ENCODE measurements around the gene EPB41L1.

The EPB41L1 gene

GRCh38 chr20:36240076-36240475, 85.5 kb downstream of the EPB41L1 start:
- H3K4me3 ChIP-seq (ENCODE audit: low read length): no peak overlapping the region
- H3K9ac ChIP-seq (ENCODE audit: low read length): no peak overlapping the region
- 0 out of 2 replicates have a peak, but pooled peaks cover 1% of the 10 kb centered on the region for H4K20me1 ChIP-seq (ENCODE audit: insufficient read depth, low read length)
- H3K4me1 ChIP-seq (ENCODE audit: low read length): peaks cover 10% of the 10 kb centered on the region
- peaks cover 72% of the 10 kb centered on the region for H3K79me2 ChIP-seq (ENCODE audit: low read length)
- no peak overlapping the region for H2AFZ ChIP-seq (ENCODE audit: low read depth, low read length)
- H3K36me3 ChIP-seq (replicated peaks; ENCODE audit: low read depth, low read length): peaks cover 34% of the 10 kb centered on the region
- no peak overlapping the region for H3K4me2 ChIP-seq (ENCODE audit: low read length)
- H3K27ac ChIP-seq (ENCODE audit: low read length): no peak overlapping the region
- no peak for TF ChIP-seq EZH2phosphoT487 (IDR thresholded peaks at IDR 0.05; ENCODE audit: low read depth)
- TF ChIP-seq CTCF (IDR thresholded peaks at IDR 0.05; ENCODE audit: low read depth, low read length): no peak
- no peaks in the 10 kb centered on the region for H3K9me3 ChIP-seq (ENCODE audit: insufficient read depth, low read length)
- H3K27me3 ChIP-seq (ENCODE audit: low read depth, low read length): no peaks in the 10 kb centered on the region

- no peak overlapping the region for H3K9ac ChIP-seq (ENCODE audit: low read length)
- H3K9me3 ChIP-seq (ENCODE audit: insufficient read depth, low read length): no peaks in the 10 kb centered on the region
- H3K27ac ChIP-seq (ENCODE audit: low read length): no peak overlapping the region
- H3K4me3 ChIP-seq (ENCODE audit: low read length): no peak overlapping the region
- peaks cover 49% of the 10 kb centered on the region for H3K36me3 ChIP-seq (replicated peaks; ENCODE audit: low read depth, low read length)
- peaks cover 6% of the 10 kb centered on the region for H3K4me1 ChIP-seq (ENCODE audit: low read length)
- peaks cover 62% of the 10 kb centered on the region for H3K79me2 ChIP-seq (ENCODE audit: low read length)
- no peak overlapping the region for H2AFZ ChIP-seq (ENCODE audit: low read depth, low read length)
- H3K27me3 ChIP-seq (ENCODE audit: low read depth, low read length): no peaks in the 10 kb centered on the region
- TF ChIP-seq EZH2phosphoT487 (IDR thresholded peaks at IDR 0.05; ENCODE audit: low read depth): no peak
- TF ChIP-seq CTCF (IDR thresholded peaks at IDR 0.05; ENCODE audit: low read depth, low read length): no peak
- H4K20me1 ChIP-seq (ENCODE audit: insufficient read depth, low read length): 0 out of 2 replicates have a peak, but pooled peaks cover 3% of the 10 kb centered on the region
- H3K4me2 ChIP-seq (ENCODE audit: low read length): no peak overlapping the region
These were observed 87.1 kb downstream of the EPB41L1 start for GRCh38 chr20:36241678-36242077.

- Histone ChIP-seq H3K4me2 (ENCODE audit: low read length) (no peak overlapping the region), H3K79me2 (ENCODE audit: low read length) (peaks cover 42% of the 10 kb centered on the region), H4K20me1 (ENCODE audit: insufficient read depth, low read length) (0 out of 2 replicates have a peak, but pooled peaks cover 3% of the 10 kb centered on the region), H3K4me3 (ENCODE audit: low read length) (no peak overlapping the region), H3K27me3 (ENCODE audit: low read depth, low read length) (no peaks in the 10 kb centered on the region), H3K4me1 (ENCODE audit: low read length) (no peaks in the 10 kb centered on the region), H3K36me3 (replicated peaks; ENCODE audit: low read depth, low read length) (peaks cover 64% of the 10 kb centered on the region), H3K27ac (ENCODE audit: low read length) (no peak overlapping the region), H2AFZ (ENCODE audit: low read depth, low read length) (no peak overlapping the region), H3K9ac (ENCODE audit: low read length) (no peak overlapping the region), H3K9me3 (ENCODE audit: insufficient read depth, low read length) (no peaks in the 10 kb centered on the region)
- no peak for TF ChIP-seq CTCF (IDR thresholded peaks at IDR 0.05; ENCODE audit: low read depth, low read length)
- TF ChIP-seq EZH2phosphoT487 (IDR thresholded peaks at IDR 0.05; ENCODE audit: low read depth): no peak
These were observed 89.2 kb downstream of the EPB41L1 start for GRCh38 chr20:36243726-36244125.

- H3K36me3 ChIP-seq (replicated peaks; ENCODE audit: low read depth, low read length): peaks cover 65% of the 10 kb centered on the region
- H3K4me2 ChIP-seq (ENCODE audit: low read length): no peak overlapping the region
- H3K9me3 ChIP-seq (ENCODE audit: insufficient read depth, low read length): no peaks in the 10 kb centered on the region
- no peak overlapping the region for H3K4me3 ChIP-seq (ENCODE audit: low read length)
- H3K9ac ChIP-seq (ENCODE audit: low read length): no peak overlapping the region
- H3K79me2 ChIP-seq (ENCODE audit: low read length): peaks cover 18% of the 10 kb centered on the region
- 0 out of 2 replicates have a peak, but pooled peaks cover 3% of the 10 kb centered on the region for H4K20me1 ChIP-seq (ENCODE audit: insufficient read depth, low read length)
- H2AFZ ChIP-seq (ENCODE audit: low read depth, low read length): no peak overlapping the region
- H3K27me3 ChIP-seq (ENCODE audit: low read depth, low read length): no peaks in the 10 kb centered on the region
- TF ChIP-seq CTCF (IDR thresholded peaks at IDR 0.05; ENCODE audit: low read depth, low read length) (no peak), EZH2phosphoT487 (IDR thresholded peaks at IDR 0.05; ENCODE audit: low read depth) (no peak)
- H3K27ac ChIP-seq (ENCODE audit: low read length): no peak overlapping the region
- H3K4me1 ChIP-seq (ENCODE audit: low read length): no peaks in the 10 kb centered on the region
These were observed 91.9 kb downstream of the EPB41L1 start for GRCh38 chr20:36246401-36246800.

Measured in OCI-LY3 (cell line).